Activated naive CD4-positive, alpha-beta T cell treated with Interleukin-2 at 50 U/mL for 16 hours (primary cell): ENCODE results near the gene ENPP6.
"Not testable (repeated sequence)": the region's sequence is repeated elsewhere in the genome, so short reads cannot be mapped to it uniquely, and the experiment has no call there.

Source experiments
- DNase-seq: peaks from one replicate; pipeline ENCODE4 v3.0.0-alpha.2; 2020

The ENPP6 gene

GRCh38 chr4:184051262-184051661 is 166.4 kb downstream of the ENPP6 start:
- DNase-seq = not testable (repeated sequence)

GRCh38 chr4:184046148-184046547 is 171.5 kb downstream of the ENPP6 start:
- DNase-seq = no peak

- no peak for DNase-seq
These were observed 176.5 kb downstream of the ENPP6 start for GRCh38 chr4:184041156-184041555.

- DNase-seq = no peak
These were observed 177.7 kb downstream of the ENPP6 start for GRCh38 chr4:184039963-184040383.
